Heart right ventricle (tissue), 16 donors: ENCODE results near the gene PDE1A. TPM values are rescaled to one million over a fixed set of nuclear protein-coding genes. Genes with fewer than 3 reads are reported as not detected.

Source experiments
- ATAC-seq, 8 donors: fragments of 200-7000 bp; cut with Tn5 transposase; one replicate each; pipeline ENCODE4 v1.9.1; 2020; ENCODE audit warnings: mild to moderate bottlenecking in 8 of 8, moderate library complexity in 8 of 8, moderate number of reproducible peaks in 1 of 8
- DNase-seq, 2 donors: peaks; one replicate each; pipeline ENCODE4 v3.0.0-alpha.2; 2020
- H3K27ac ChIP-seq, 10 donors: fragments of 200-600 bp; sonication (generic) in 2 of 10; one replicate each; pipeline versions ENCODE4 v1.5.0 to v1.8.0; 2020 to 2022; ENCODE audit warnings: mild to moderate bottlenecking in 3 of 10
- H3K27me3 ChIP-seq, 7 donors: fragments of 200-600 bp; one replicate each; pipeline ENCODE4 v1.8.0; 2021 to 2022; ENCODE audit warnings: mild to moderate bottlenecking in 2 of 7
- H3K36me3 ChIP-seq, 9 donors: fragments of 200-600 bp; sonication (generic) in 1 of 9; one replicate each; pipeline versions ENCODE4 v1.5.0 to v1.8.0; 2020 to 2022; ENCODE audit warnings: mild to moderate bottlenecking in 2 of 9
- H3K4me1 ChIP-seq, 9 donors: fragments of 200-600 bp; sonication (generic) in 1 of 9; one replicate each; pipeline versions ENCODE4 v1.5.0 to v1.8.0; 2020 to 2022; ENCODE audit warnings: mild to moderate bottlenecking in 4 of 9
- H3K4me3 ChIP-seq, 10 donors: fragments of 200-600 bp; sonication (generic) in 2 of 10; one replicate each; pipeline versions ENCODE4 v1.5.0 to v1.8.0; 2020 to 2022; ENCODE audit warnings: mild to moderate bottlenecking in 7 of 10, moderate library complexity in 2 of 10
- H3K9me3 ChIP-seq, 11 donors: fragments of 200-600 bp in 10 of 11; sonication (generic) in 2 of 11; one replicate each; pipeline versions ENCODE4 v1.5.0 to v1.8.0; 2013 to 2022; ENCODE audit warnings: mild to moderate bottlenecking in 2 of 11, control low read depth in 1 of 11, moderate library complexity in 1 of 11
- WGBS, 2 donors: extraction: QIAGEN DNeasy Blood & Tissue Kit; methylation state at CpG; one replicate each; pipeline ENCODE4 v1.1.7; 2013; ENCODE audit warnings: inconsistent platforms in 1 of 2; 5-methylcytosine and 5-hydroxymethylcytosine counted together
- intact Hi-C, 10 donors: fragments of 100-400 bp; cut with DNase I; formaldehyde crosslinking; loops; one replicate each; pipeline versions ENCODE4 v1.11.1 to v1.14.2; 2022
- polyA plus RNA-seq, 2 donors: library from polyadenylated mRNA; stranded (reverse); fragments of 200-250 nt; gene quantifications; one replicate each; pipeline ENCODE4 v1.2.3, GENCODE V29; 2013
- total RNA-seq, 10 donors: library from RNA; stranded (reverse); fragmentation: NEBNext Ultra II Directional in 3 of 10; extraction: Animal tissue kit (Norgen Biotek cat#: 25700) in 3 of 10; gene quantifications; one replicate each; pipeline versions ENCODE4 v1.2.1 to v1.2.4, GENCODE V29; 2021 to 2023
- TF ChIP-seq, protein P1 (sequence below), 9 donors: fragments of 200-600 bp; sonication (generic) in 2 of 9; IDR thresholded peaks; one replicate each; pipeline versions ENCODE4 v1.5.0 to v1.8.0; 2021 to 2022; ENCODE audit warnings: antibody characterized with exemption in 9 of 9, mild to moderate bottlenecking in 5 of 9, moderate library complexity in 1 of 9
- donor health status: Arrhythmogenic right ventricular cardiomyopathy.
- donor health status: ischemic (EF 13 %, LVEDD 7.1; RV severe dilation, severe dysfunction).
- donor health status: healthy with polysubstance abuse.
- donor health status: DM: no; HTN: yes; CAD: no.
- donor health status: DM: no; HTN: no; CAD: no.
- donor health status: ischemic (EF 25% LVEDD 6.9; RV normal size, moderate dysfunction).
- donor health status: ischemic (EF 25% LVEDD 5.7; RV mildly dilated, moderate dysfunction).
- donor health status: healthy.
- donor health status: DM: yes; HTN: yes; CAD: no.
- donor health status: Ischemic cardiomyopathy.
- donor health status: ischemic (EF 35%, LVEDD 5.7; RV mildly dilated, moderate dysfunction).
- donor health status: nonischemic (EF 11% LVEDD 7.7; RV severe dilation, severe dysfunction).
- donor health status: DM: yes; HTN: yes; CAD: no.
- donor health status: PGD.
- donor health status: ischemic (EF 29% LVEDD 5.4; RV normal size, mild dysfunction).
- donor health status: nonischemic (EF 23%, LVEDD 6.1; RV moderate dilation, normal function).

PDE1A gene
- total and polyA plus RNA-seq, 12 donors, result 3.6 to 66.7 (median 14.8) TPM

DNA sequence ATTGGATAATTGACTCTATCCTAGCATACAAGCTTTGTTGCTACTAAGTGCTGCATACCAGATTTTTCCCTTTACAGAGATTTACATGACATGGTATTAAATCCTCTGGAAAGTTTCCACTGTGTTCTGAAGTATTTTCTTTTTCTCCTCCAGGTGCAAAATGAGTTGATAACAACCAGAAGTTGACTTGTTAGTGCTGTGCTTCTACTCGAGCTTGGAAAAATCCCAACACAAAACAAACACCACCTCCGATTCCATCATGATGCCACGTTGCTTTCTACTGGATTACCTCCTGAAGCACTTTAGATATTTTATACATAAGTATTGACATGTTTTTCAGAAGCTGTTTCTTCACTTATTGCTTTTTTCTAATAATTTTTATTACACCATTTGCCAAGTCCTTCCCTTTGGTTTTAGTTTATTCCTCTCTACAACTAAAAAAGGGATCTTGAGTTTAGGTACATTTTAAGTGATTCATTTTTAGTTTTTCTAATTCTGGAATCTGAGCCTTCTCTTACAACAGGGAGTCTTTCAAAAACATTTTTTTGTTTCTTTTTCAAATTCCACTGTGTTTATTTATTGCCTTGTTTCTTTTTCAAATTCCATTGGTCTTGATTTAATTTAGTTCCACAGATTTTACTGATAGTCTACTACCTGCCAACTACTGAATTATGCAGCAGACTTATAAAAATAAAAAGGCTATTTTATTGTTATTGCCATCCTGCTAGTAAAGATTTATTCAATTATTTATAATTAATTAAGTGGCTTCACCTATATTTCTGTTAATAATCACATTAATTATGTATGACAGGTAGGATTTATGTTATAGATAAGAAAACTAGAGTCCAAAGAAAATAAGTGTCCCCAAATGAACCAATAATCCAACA, 297.8 kb downstream of the PDE1A start:
- DNase-seq, result no peak
- no peak overlapping the region for H3K27ac ChIP-seq
- ATAC-seq, result no peak
- no peaks in the 10 kb centered on the region for H3K36me3 ChIP-seq
- H3K4me1 ChIP-seq, result peaks cover 0 to 6% (median 0%) of the 10 kb centered on the region in 9 donors
- TF ChIP-seq, protein P1, sequence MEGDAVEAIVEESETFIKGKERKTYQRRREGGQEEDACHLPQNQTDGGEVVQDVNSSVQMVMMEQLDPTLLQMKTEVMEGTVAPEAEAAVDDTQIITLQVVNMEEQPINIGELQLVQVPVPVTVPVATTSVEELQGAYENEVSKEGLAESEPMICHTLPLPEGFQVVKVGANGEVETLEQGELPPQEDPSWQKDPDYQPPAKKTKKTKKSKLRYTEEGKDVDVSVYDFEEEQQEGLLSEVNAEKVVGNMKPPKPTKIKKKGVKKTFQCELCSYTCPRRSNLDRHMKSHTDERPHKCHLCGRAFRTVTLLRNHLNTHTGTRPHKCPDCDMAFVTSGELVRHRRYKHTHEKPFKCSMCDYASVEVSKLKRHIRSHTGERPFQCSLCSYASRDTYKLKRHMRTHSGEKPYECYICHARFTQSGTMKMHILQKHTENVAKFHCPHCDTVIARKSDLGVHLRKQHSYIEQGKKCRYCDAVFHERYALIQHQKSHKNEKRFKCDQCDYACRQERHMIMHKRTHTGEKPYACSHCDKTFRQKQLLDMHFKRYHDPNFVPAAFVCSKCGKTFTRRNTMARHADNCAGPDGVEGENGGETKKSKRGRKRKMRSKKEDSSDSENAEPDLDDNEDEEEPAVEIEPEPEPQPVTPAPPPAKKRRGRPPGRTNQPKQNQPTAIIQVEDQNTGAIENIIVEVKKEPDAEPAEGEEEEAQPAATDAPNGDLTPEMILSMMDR (IDR thresholded peaks at IDR 0.05), result no peak
- H3K27me3 ChIP-seq, result no peaks in the 10 kb centered on the region
- no peak overlapping the region for H3K4me3 ChIP-seq
- intact Hi-C loops, result no loop called here
- 53 to 66% methylated on average over 3 of the region's 3 CpGs for WGBS, 2 donors
- H3K9me3 ChIP-seq, result peaks cover 0 to 8% (median 0%) of the 10 kb centered on the region in 11 donors

DNA sequence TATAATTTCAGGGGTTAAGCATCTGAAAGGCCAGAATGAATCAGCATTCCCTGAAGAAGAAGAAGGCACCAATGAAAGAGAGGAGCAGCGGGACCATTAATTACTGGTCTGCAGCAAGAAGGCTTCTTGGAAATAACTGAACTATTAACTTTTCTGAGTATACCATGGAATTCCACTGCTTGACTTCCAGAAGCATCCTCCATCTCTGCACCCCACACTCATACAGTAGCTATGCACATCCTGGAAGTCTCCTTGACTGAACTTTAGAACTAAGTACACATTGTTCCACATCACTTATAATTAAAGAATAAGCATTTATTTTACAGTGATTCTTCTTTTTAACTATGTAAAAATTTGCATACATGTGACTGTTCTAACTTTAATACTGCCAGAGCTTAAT, 309.6 kb downstream of the PDE1A start:
- intact Hi-C loops, result no loop called here

DNA sequence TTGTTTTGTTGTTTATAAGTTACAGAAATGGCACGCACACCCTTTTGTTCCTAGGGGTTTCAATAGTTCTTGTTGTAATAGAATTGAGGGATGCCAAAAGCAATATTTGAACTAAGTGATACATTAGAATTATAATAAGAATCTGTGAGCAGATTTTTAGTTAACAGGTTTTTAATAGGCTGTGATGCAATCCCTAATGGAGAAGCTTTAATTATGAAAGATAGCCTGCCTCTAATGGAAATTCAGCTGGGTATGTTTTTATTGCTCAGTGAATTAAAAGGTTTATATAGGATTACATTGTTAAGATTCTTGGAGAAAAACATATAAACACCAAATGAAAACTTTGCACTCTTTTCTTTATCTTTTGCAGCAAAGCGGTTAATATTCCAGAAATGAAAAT, 310.1 kb downstream of the PDE1A start:
- TF ChIP-seq, protein P1 (IDR thresholded peaks at IDR 0.05), result no peak
- no peak for ATAC-seq
- 94 to 96% methylated on average over 2 of the region's 2 CpGs for WGBS, 2 donors

More for the DNA sequence above, 309.6 kb downstream of the PDE1A start:
- no peaks in the 10 kb centered on the region for H3K9me3 ChIP-seq
- H3K4me1 ChIP-seq, result peaks cover 0 to 17% (median 0%) of the 10 kb centered on the region in 9 donors
- 89 to 100% methylated on average over 1 of the region's 1 CpG for WGBS, 2 donors
- no peaks in the 10 kb centered on the region for H3K36me3 ChIP-seq
- ATAC-seq (no peak), DNase-seq (no peak)
- no peak overlapping the region for H3K4me3 ChIP-seq
- H3K27me3 ChIP-seq, result no peaks in the 10 kb centered on the region
- no peak overlapping the region for H3K27ac ChIP-seq
- TF ChIP-seq, protein P1 (IDR thresholded peaks at IDR 0.05), result no peak

DNA sequence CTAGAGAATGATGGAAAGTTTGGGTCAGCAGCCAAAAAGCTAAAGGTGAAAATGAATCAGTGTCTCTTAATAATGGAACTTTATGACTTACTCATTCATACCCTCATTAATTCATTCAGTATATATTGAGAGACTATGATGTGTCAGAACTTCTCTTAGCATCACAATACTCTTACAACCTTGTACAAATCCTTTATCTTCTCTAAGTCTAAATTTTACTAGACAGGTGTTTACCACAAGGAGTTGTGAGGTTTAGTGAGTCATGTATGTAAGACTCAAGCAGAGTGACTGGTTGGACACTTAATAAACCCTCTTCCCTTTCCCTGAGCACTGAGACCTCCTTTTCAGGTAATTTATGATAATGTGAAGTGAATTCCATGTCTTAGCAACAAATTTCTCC, 311.6 kb downstream of the PDE1A start:
- H3K36me3 ChIP-seq, result no peaks in the 10 kb centered on the region
- DNase-seq (no peak), ATAC-seq (no peak)
- peaks cover 0 to 17% (median 0%) of the 10 kb centered on the region in 9 donors for H3K4me1 ChIP-seq
- TF ChIP-seq, protein P1 (IDR thresholded peaks at IDR 0.05), result no peak
- intact Hi-C loops, result no loop called here
- no peaks in the 10 kb centered on the region for H3K27me3 ChIP-seq
- no peak overlapping the region for H3K4me3 ChIP-seq
- no peak overlapping the region for H3K27ac ChIP-seq
- no peaks in the 10 kb centered on the region for H3K9me3 ChIP-seq

More for the DNA sequence above, 310.1 kb downstream of the PDE1A start:
- intact Hi-C loops, result no loop called here
- Histone ChIP-seq H3K27me3 (no peaks in the 10 kb centered on the region), H3K36me3 (no peaks in the 10 kb centered on the region), H3K9me3 (no peaks in the 10 kb centered on the region), H3K27ac (no peak overlapping the region), H3K4me1 (peaks cover 0 to 17% (median 0%) of the 10 kb centered on the region in 9 donors), H3K4me3 (no peak overlapping the region)
- DNase-seq, result no peak
